ENCODE measurements around the gene SEC23A.

SEC23A gene

DNA sequence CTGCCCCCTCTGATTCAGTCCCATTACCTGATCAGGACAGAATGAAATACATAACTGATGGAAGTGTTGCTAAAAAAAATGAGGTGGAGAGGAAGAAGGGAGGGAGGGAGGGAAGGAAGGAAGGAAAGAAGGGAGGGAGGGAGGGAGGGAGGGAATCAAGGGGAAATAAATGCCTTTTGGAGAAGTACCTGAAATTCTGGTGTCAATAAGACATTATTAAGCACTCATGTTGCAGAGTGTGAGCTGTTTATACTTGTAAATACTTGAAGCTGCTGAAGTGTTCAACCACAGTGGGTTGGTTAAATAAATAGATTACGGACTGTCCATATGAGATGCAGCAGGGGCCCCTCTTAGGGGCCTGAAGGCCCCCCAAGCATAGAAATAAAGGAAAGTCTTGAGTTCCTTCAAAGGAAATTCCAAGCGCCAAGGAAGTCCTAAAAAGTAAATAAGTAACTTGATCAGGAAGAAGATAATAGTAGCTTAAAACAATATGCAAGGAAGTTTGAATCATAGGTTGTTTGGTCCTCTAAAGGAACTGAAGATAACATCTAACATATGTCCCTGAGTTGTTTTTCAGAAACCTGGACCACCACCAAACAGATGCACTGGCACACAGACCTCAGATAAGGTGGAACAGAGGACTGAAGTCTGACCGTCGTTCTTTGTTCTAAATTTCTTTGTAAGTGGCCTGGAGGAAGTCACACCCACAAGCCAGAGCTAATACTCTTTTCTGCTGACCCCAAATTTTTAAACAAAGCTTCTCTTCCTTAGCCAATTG, 110.8 kb downstream of the SEC23A start:
- Histone ChIP-seq H3K4me3 (ENCODE audit: insufficient read depth, low read depth, low read length) (no peak overlapping the region), H3K27ac (ENCODE audit: insufficient read depth, low read depth, low read length, poor library complexity, severe bottlenecking) (no peak overlapping the region), H3K36me3 (ENCODE audit: control insufficient read depth, insufficient read depth, low read length) (no peaks in the 10 kb centered on the region), H3K4me1 (ENCODE audit: control insufficient read depth, insufficient read depth, low read length) (no peaks in the 10 kb centered on the region), H3K9me3 (ENCODE audit: control insufficient read depth, low read length) (no peaks in the 10 kb centered on the region), H3K27me3 (ENCODE audit: control insufficient read depth, insufficient read depth, low read length, poor library complexity, severe bottlenecking) (no peaks in the 10 kb centered on the region)
- 80 to 90% methylated on average over 4 of the region's 4 CpGs for WGBS, 2 experiments

DNA sequence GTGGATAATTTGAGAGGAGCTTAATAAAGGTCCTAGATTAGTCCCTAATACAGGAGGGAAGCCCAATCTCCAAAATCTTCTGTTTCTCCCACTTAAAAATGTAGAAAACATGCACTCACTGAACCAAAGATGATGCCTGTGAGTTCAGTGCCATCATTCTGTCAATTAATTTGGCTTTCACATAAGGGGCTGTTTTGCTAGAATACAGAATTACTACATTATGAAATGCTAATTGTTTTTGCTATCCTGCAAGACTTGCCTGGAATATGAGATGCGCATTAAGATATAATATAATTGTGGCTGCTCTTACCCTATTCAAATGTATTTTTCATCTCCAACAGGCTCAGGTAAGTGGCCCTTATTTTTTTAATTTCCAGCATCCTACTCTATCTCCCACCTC, 111.7 kb downstream of the SEC23A start:
- H3K36me3 ChIP-seq (ENCODE audit: control insufficient read depth, insufficient read depth, low read length), result no peaks in the 10 kb centered on the region
- WGBS, 2 experiments, result 100% methylated on average over 1 of the region's 1 CpG; no CpG with 5 or more reads in 1 of the 2 experiments
- H3K9me3 ChIP-seq (ENCODE audit: control insufficient read depth, low read length), result no peaks in the 10 kb centered on the region
- no peaks in the 10 kb centered on the region for H3K27me3 ChIP-seq (ENCODE audit: control insufficient read depth, insufficient read depth, low read length, poor library complexity, severe bottlenecking)
- H3K4me3 ChIP-seq (ENCODE audit: insufficient read depth, low read depth, low read length), result no peak overlapping the region
- H3K4me1 ChIP-seq (ENCODE audit: control insufficient read depth, insufficient read depth, low read length), result no peaks in the 10 kb centered on the region
- no peak overlapping the region for H3K27ac ChIP-seq (ENCODE audit: insufficient read depth, low read depth, low read length, poor library complexity, severe bottlenecking)

DNA sequence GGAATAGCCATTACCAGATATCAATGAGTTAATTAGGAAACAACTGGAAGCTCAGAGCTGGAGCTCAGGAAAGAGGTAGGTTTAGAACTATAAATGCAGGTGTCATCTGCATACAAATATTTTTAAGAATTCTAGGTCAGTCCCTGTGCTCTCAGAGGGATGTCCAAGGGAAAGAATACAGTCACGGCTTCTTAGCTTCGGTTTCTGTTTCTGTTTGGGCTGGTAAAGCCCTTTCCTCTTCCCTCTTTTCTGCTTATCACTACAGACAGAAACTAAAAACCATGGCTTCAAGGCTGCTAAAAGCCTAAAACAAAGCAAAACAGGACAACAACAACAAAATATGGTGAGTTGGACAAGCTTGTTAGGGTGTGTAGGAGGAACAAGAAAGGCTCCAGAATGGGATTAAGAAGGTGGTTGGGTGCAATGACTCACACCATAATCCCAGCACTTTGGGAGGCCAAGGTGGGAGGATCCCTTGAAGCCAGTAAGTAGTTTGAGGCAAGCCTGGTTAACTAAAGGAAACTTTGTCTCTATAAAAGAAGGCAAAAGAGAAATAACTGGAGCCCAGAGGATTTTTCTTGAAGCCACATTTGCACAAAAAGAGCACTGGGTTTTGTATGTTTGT, 113.0 kb downstream of the SEC23A start:
- no peaks in the 10 kb centered on the region for H3K4me1 ChIP-seq (ENCODE audit: control insufficient read depth, insufficient read depth, low read length)
- no peaks in the 10 kb centered on the region for H3K36me3 ChIP-seq (ENCODE audit: control insufficient read depth, insufficient read depth, low read length)
- no peaks in the 10 kb centered on the region for H3K9me3 ChIP-seq (ENCODE audit: control insufficient read depth, low read length)
- WGBS, 2 experiments, result 91 to 96% methylated on average over 2 of the region's 2 CpGs
- H3K4me3 ChIP-seq (ENCODE audit: insufficient read depth, low read depth, low read length), result no peak overlapping the region
- H3K27ac ChIP-seq (ENCODE audit: insufficient read depth, low read depth, low read length, poor library complexity, severe bottlenecking), result no peak overlapping the region
- H3K27me3 ChIP-seq (ENCODE audit: control insufficient read depth, insufficient read depth, low read length, poor library complexity, severe bottlenecking), result no peaks in the 10 kb centered on the region

DNA sequence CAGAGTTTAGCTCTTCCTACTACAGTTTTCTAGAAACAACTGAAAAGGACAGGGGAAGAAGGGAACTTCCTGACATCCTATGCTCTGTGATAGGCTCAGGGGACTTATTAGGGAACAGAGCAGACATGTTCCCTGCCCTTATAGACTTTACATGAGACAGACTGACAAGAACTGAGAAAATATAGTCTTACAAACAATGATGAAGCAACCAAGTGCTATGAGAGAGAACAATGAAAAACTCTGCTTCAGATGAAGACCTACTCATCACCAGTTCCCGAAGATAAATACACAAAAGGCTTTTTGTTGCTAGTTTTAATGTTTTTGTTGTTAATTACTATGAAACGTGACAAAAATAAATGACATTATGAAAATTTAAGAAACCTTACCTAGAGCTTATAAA, 115.3 kb downstream of the SEC23A start:
- H3K4me1 ChIP-seq (ENCODE audit: control insufficient read depth, insufficient read depth, low read length), result no peaks in the 10 kb centered on the region
- no peaks in the 10 kb centered on the region for H3K27me3 ChIP-seq (ENCODE audit: control insufficient read depth, insufficient read depth, low read length, poor library complexity, severe bottlenecking)
- no peaks in the 10 kb centered on the region for H3K9me3 ChIP-seq (ENCODE audit: control insufficient read depth, low read length)
- no peak overlapping the region for H3K4me3 ChIP-seq (ENCODE audit: insufficient read depth, low read depth, low read length)
- H3K27ac ChIP-seq (ENCODE audit: insufficient read depth, low read depth, low read length, poor library complexity, severe bottlenecking), result no peak overlapping the region
- 100% methylated on average over 1 of the region's 2 CpGs; no CpG with 5 or more reads in 1 of the 2 experiments for WGBS, 2 experiments
- no peaks in the 10 kb centered on the region for H3K36me3 ChIP-seq (ENCODE audit: control insufficient read depth, insufficient read depth, low read length)

DNA sequence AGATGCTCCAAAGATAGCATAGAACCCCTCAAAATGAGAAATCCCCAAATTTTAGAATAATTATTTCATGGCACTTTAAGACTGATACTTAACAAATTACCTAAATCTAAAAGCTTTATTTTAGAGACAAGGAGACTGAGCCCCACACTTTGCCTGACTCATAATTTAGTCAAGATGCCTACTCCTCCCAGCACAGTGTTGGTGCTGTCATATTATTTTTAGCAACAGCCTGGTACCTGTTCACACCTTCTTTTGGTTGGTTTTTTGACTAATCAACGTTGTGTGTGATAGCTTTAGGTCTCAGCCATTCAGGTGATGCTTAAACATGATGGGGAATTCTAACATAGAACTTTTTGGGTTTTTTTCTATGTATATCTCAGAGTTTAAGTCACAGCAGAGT, 120.2 kb downstream of the SEC23A start:
- no peaks in the 10 kb centered on the region for H3K27me3 ChIP-seq (ENCODE audit: control insufficient read depth, insufficient read depth, low read length, poor library complexity, severe bottlenecking)
- H3K4me1 ChIP-seq (ENCODE audit: control insufficient read depth, insufficient read depth, low read length), result no peaks in the 10 kb centered on the region
- WGBS, 2 experiments, result 0% methylated on average over 1 of the region's 1 CpG

DNA sequence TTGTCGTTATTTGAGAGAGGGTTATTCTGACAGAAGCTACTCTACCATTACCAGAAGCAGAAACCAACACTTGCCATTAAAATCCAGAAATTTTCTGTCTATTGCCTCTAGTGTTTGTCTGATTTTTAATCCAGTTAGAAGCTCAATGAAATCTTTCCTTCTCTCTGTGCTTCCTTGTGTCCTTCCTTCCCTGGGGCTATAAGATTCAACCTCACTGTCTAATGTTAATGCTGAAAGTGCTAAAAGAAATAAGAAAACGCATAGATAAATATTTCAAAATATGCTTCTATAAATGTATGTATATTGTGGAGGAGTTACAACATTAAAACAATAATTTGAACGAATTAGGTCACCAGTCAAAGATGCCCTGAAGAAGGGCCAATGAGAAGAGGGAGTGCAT, 120.8 kb downstream of the SEC23A start:
- no peaks in the 10 kb centered on the region for H3K36me3 ChIP-seq (ENCODE audit: control insufficient read depth, insufficient read depth, low read length)
- no peak overlapping the region for H3K4me3 ChIP-seq (ENCODE audit: insufficient read depth, low read depth, low read length)
- WGBS, 2 experiments, result 80% methylated on average over 1 of the region's 3 CpGs; no CpG with 5 or more reads in 1 of the 2 experiments
- no peaks in the 10 kb centered on the region for H3K4me1 ChIP-seq (ENCODE audit: control insufficient read depth, insufficient read depth, low read length)
- no peaks in the 10 kb centered on the region for H3K27me3 ChIP-seq (ENCODE audit: control insufficient read depth, insufficient read depth, low read length, poor library complexity, severe bottlenecking)
- no peaks in the 10 kb centered on the region for H3K9me3 ChIP-seq (ENCODE audit: control insufficient read depth, low read length)
- H3K27ac ChIP-seq (ENCODE audit: insufficient read depth, low read depth, low read length, poor library complexity, severe bottlenecking), result no peak overlapping the region

More for the DNA sequence above, 120.2 kb downstream of the SEC23A start:
- Histone ChIP-seq H3K36me3 (ENCODE audit: control insufficient read depth, insufficient read depth, low read length) (no peaks in the 10 kb centered on the region), H3K9me3 (ENCODE audit: control insufficient read depth, low read length) (no peaks in the 10 kb centered on the region), H3K4me3 (ENCODE audit: insufficient read depth, low read depth, low read length) (no peak overlapping the region), H3K27ac (ENCODE audit: insufficient read depth, low read depth, low read length, poor library complexity, severe bottlenecking) (no peak overlapping the region)
